ENCODE measurements around the gene ZMYND10. TPM values are rescaled to one million over a fixed set of nuclear protein-coding genes. Genes with fewer than 3 reads are reported as not detected.

Gene ZMYND10
- 1.3 and 1.4 TPM in 2 replicates for total RNA-seq (2014; rRNA removed; shearing (Covaris generic); ENCODE audit: low replicate concordance)

GRCh38 chr3:50345586-50346234, at the start of gene ZMYND10:
Gene ZMYND10 (minus strand): TSS chr3:50345732. CDS start chr3:50345579, 153 bp downstream.
- H3K9ac ChIP-seq (ENCODE audit: low read length) = no peak within 1 kb of the TSS
- H3K4me1 ChIP-seq (ENCODE audit: low read length) = peaks cover 36% of the 10 kb centered on the region
- H2AFZ ChIP-seq (ENCODE audit: low read length) = no peak within 1 kb of the TSS
- H3K36me3 ChIP-seq (ENCODE audit: insufficient read depth, low read length) = no peaks in the 10 kb centered on the region
- no peaks in the 10 kb centered on the region for H3K9me2 ChIP-seq (replicated peaks; ENCODE audit: insufficient read depth, low read length)
- DNase-seq = peak; percentile 82
- H3K79me2 ChIP-seq (ENCODE audit: low read length) = peaks cover 15% of the 10 kb centered on the region
- H3K4me2 ChIP-seq (ENCODE audit: low read depth, low read length, poor library complexity, severe bottlenecking) = peak within 1 kb of the TSS; percentile 45
- H3K27ac ChIP-seq (ENCODE audit: low read length) = no peak within 1 kb of the TSS
- no peaks in the 10 kb centered on the region for H3K27me3 ChIP-seq (ENCODE audit: low read length)
- H3K4me3 ChIP-seq (ENCODE audit: low read length) = peak within 1 kb of the TSS; percentile 36; the same call in 1 of the 2 replicates
- no peaks in the 10 kb centered on the region for H4K20me1 ChIP-seq (ENCODE audit: insufficient read depth, low read depth, low read length)
- no peaks in the 10 kb centered on the region for H3K9me3 ChIP-seq (ENCODE audit: low read length)

- no peak for DNase-seq
- H3K27ac ChIP-seq (ENCODE audit: low read length) = no peak overlapping the region
Observed at GRCh38 chr3:50393061-50393460, 47.5 kb upstream of the ZMYND10 start.

DNA sequence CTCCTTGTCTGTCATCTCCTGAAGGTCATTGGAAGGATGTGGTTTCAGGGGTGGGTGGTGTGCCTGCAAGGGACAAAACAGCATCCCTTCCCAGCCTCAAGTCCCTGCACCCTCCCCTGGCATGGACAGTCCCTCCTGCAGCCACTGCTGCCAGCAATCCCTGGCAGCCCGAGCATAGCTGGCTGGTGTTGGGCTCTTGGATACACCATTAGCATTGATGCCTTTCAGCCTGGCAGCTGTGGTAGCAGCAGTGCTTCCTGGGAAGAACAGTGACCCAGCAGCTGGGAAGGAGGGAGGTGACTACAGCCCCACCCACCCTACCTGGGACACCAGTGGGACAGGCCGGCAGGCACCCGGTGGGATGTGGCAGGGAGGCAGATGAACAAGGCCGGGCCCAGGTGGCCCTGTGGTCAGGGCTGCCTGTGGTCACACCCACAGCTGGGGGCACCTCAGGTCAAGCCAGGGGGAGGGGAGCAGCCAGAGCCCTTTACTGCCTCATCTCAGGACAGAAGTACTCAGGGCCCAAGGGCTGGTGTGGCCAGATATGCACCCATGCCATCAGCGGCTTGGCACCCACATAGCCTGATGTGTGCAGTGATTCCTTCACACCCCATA, 46.7 kb upstream of the ZMYND10 start:
- H3K4me1 ChIP-seq (ENCODE audit: low read length) = no peaks in the 10 kb centered on the region
- no peaks in the 10 kb centered on the region for H3K36me3 ChIP-seq (ENCODE audit: insufficient read depth, low read length)
- no peak overlapping the region for H3K4me2 ChIP-seq (ENCODE audit: low read depth, low read length, poor library complexity, severe bottlenecking)
- H3K4me3 ChIP-seq (ENCODE audit: low read length) = no peak overlapping the region
- H3K79me2 ChIP-seq (ENCODE audit: low read length) = no peaks in the 10 kb centered on the region
- H4K20me1 ChIP-seq (ENCODE audit: insufficient read depth, low read depth, low read length) = no peaks in the 10 kb centered on the region
- no peaks in the 10 kb centered on the region for H3K9me2 ChIP-seq (replicated peaks; ENCODE audit: insufficient read depth, low read length)
- no peak overlapping the region for H3K27ac ChIP-seq (ENCODE audit: low read length)
- no peak for DNase-seq
- H3K9ac ChIP-seq (ENCODE audit: low read length) = no peak overlapping the region
- no peak overlapping the region for H2AFZ ChIP-seq (ENCODE audit: low read length)
- H3K27me3 ChIP-seq (ENCODE audit: low read length) = no peaks in the 10 kb centered on the region
- H3K9me3 ChIP-seq (ENCODE audit: low read length) = no peaks in the 10 kb centered on the region

More at GRCh38 chr3:50393061-50393460, 47.5 kb upstream of the ZMYND10 start:
- Histone ChIP-seq H3K9ac (ENCODE audit: low read length) (no peak overlapping the region), H3K4me3 (ENCODE audit: low read length) (no peak overlapping the region), H3K9me3 (ENCODE audit: low read length) (no peaks in the 10 kb centered on the region), H3K4me2 (ENCODE audit: low read depth, low read length, poor library complexity, severe bottlenecking) (no peak overlapping the region), H3K4me1 (ENCODE audit: low read length) (no peaks in the 10 kb centered on the region), H2AFZ (ENCODE audit: low read length) (no peak overlapping the region), H3K36me3 (ENCODE audit: insufficient read depth, low read length) (no peaks in the 10 kb centered on the region), H3K9me2 (replicated peaks; ENCODE audit: insufficient read depth, low read length) (no peaks in the 10 kb centered on the region), H4K20me1 (ENCODE audit: insufficient read depth, low read depth, low read length) (no peaks in the 10 kb centered on the region), H3K27me3 (ENCODE audit: low read length) (no peaks in the 10 kb centered on the region), H3K79me2 (ENCODE audit: low read length) (no peaks in the 10 kb centered on the region)

GRCh38 chr3:50390508-50391224, 45.1 kb upstream of the ZMYND10 start:
- Histone ChIP-seq H2AFZ (ENCODE audit: low read length) (no peak overlapping the region), H3K9me3 (ENCODE audit: low read length) (no peaks in the 10 kb centered on the region), H3K4me1 (ENCODE audit: low read length) (no peaks in the 10 kb centered on the region), H3K36me3 (ENCODE audit: insufficient read depth, low read length) (no peaks in the 10 kb centered on the region), H4K20me1 (ENCODE audit: insufficient read depth, low read depth, low read length) (no peaks in the 10 kb centered on the region), H3K4me2 (ENCODE audit: low read depth, low read length, poor library complexity, severe bottlenecking) (no peak overlapping the region), H3K27ac (ENCODE audit: low read length) (no peak overlapping the region), H3K4me3 (ENCODE audit: low read length) (no peak overlapping the region), H3K27me3 (ENCODE audit: low read length) (no peaks in the 10 kb centered on the region), H3K79me2 (ENCODE audit: low read length) (no peaks in the 10 kb centered on the region), H3K9me2 (replicated peaks; ENCODE audit: insufficient read depth, low read length) (no peaks in the 10 kb centered on the region), H3K9ac (ENCODE audit: low read length) (no peak overlapping the region)
- DNase-seq = no peak

GRCh38 chr3:50389414-50389767, 43.9 kb upstream of the ZMYND10 start:
- Histone ChIP-seq H4K20me1 (ENCODE audit: insufficient read depth, low read depth, low read length) (no peaks in the 10 kb centered on the region), H3K4me2 (ENCODE audit: low read depth, low read length, poor library complexity, severe bottlenecking) (no peak overlapping the region), H3K9me3 (ENCODE audit: low read length) (no peaks in the 10 kb centered on the region), H3K4me3 (ENCODE audit: low read length) (no peak overlapping the region), H3K9me2 (replicated peaks; ENCODE audit: insufficient read depth, low read length) (no peaks in the 10 kb centered on the region), H2AFZ (ENCODE audit: low read length) (no peak overlapping the region), H3K27ac (ENCODE audit: low read length) (no peak overlapping the region), H3K79me2 (ENCODE audit: low read length) (no peaks in the 10 kb centered on the region), H3K4me1 (ENCODE audit: low read length) (no peaks in the 10 kb centered on the region), H3K9ac (ENCODE audit: low read length) (no peak overlapping the region), H3K27me3 (ENCODE audit: low read length) (no peaks in the 10 kb centered on the region), H3K36me3 (ENCODE audit: insufficient read depth, low read length) (no peaks in the 10 kb centered on the region)
- no peak for DNase-seq

DNA sequence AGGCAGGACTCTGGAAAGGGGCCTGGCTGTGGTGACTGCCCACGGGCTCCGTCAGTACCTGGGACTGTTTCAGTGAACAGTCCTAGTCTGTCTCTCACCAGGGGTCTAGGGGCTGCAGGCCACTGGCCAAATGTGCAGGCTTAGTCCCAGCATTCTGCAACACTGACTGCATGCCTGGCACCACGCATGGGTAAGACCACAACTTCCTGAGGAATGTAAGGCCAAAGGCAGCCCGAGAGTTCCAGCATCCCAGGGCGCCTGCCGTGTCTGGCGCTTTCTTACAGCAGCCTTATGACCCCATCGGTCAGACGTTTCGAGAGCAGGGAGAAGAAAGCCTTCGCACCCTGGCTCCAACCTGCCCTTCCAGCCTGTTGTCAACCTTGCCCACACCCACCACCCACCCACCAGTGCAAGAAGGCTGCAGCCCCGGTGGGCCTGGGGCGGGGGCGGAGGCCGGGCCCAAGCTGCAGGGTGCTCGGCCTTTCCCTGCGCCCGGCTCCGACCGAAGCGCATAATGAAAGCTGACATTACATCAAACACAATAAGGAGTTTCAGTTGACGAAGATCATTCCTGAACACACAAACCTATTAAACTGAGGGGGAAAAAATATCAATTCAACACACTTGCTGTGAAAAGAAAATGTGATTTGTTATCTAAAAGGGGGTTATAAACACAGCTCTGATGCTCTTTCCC, 43.3 kb upstream of the ZMYND10 start:
- Histone ChIP-seq H3K9ac (ENCODE audit: low read length) (no peak overlapping the region), H3K4me3 (ENCODE audit: low read length) (no peak overlapping the region), H3K4me2 (ENCODE audit: low read depth, low read length, poor library complexity, severe bottlenecking) (no peak overlapping the region), H4K20me1 (ENCODE audit: insufficient read depth, low read depth, low read length) (no peaks in the 10 kb centered on the region), H3K36me3 (ENCODE audit: insufficient read depth, low read length) (no peaks in the 10 kb centered on the region), H3K9me3 (ENCODE audit: low read length) (no peaks in the 10 kb centered on the region), H3K27me3 (ENCODE audit: low read length) (no peaks in the 10 kb centered on the region), H3K27ac (ENCODE audit: low read length) (no peak overlapping the region), H2AFZ (ENCODE audit: low read length) (no peak overlapping the region), H3K4me1 (ENCODE audit: low read length) (no peaks in the 10 kb centered on the region), H3K9me2 (replicated peaks; ENCODE audit: insufficient read depth, low read length) (no peaks in the 10 kb centered on the region), H3K79me2 (ENCODE audit: low read length) (no peaks in the 10 kb centered on the region)
- no peak for DNase-seq

GRCh38 chr3:50388016-50388719, 42.6 kb upstream of the ZMYND10 start:
- Histone ChIP-seq H3K9ac (ENCODE audit: low read length) (no peak overlapping the region), H3K4me3 (ENCODE audit: low read length) (no peak overlapping the region), H3K27me3 (ENCODE audit: low read length) (no peaks in the 10 kb centered on the region), H3K36me3 (ENCODE audit: insufficient read depth, low read length) (no peaks in the 10 kb centered on the region), H3K9me2 (replicated peaks; ENCODE audit: insufficient read depth, low read length) (no peaks in the 10 kb centered on the region), H3K79me2 (ENCODE audit: low read length) (no peaks in the 10 kb centered on the region), H4K20me1 (ENCODE audit: insufficient read depth, low read depth, low read length) (no peaks in the 10 kb centered on the region), H2AFZ (ENCODE audit: low read length) (no peak overlapping the region), H3K4me1 (ENCODE audit: low read length) (no peaks in the 10 kb centered on the region), H3K9me3 (ENCODE audit: low read length) (no peaks in the 10 kb centered on the region), H3K4me2 (ENCODE audit: low read depth, low read length, poor library complexity, severe bottlenecking) (no peak overlapping the region), H3K27ac (ENCODE audit: low read length) (no peak overlapping the region)
- DNase-seq = peak; percentile 65

All from Karpas-422 (cell line).